ENCODE measurements around the gene TCF7L2. TPM values are rescaled to one million over a fixed set of nuclear protein-coding genes. Genes with fewer than 3 reads are reported as not detected.

Gene TCF7L2
- total RNA-seq, 1 donor from 2014 or later: 109 TPM

DNA sequence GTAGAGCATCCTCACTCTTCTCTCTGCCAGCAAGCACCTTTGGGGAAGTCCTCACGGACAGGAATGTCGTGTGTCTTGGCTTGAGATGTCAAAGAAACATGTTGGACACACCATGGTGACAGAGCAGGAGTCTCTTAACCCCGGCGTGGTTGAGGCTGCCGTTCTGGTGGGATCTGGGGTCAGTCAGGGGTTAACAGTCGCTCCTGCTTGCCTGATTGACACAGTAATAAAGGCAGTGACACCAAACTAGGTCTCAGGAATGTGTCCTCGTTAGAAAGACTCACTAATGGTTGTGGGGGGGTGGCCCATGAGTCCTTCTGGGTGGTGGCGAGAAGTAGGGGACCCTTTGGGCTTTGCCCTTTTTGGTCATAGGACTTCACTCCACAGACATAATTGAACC is 69.0 kb downstream of the TCF7L2 start:
- no peaks in the 10 kb centered on the region for H3K9me3 Mint-ChIP-seq (ENCODE audit: low read depth)
- DNase-seq (ENCODE audit: low spot score, unreplicated experiment): no peak
- H3K36me3 Mint-ChIP-seq (ENCODE audit: insufficient read depth): peaks cover 2% of the 10 kb centered on the region
- TF ChIP-seq, protein P1, sequence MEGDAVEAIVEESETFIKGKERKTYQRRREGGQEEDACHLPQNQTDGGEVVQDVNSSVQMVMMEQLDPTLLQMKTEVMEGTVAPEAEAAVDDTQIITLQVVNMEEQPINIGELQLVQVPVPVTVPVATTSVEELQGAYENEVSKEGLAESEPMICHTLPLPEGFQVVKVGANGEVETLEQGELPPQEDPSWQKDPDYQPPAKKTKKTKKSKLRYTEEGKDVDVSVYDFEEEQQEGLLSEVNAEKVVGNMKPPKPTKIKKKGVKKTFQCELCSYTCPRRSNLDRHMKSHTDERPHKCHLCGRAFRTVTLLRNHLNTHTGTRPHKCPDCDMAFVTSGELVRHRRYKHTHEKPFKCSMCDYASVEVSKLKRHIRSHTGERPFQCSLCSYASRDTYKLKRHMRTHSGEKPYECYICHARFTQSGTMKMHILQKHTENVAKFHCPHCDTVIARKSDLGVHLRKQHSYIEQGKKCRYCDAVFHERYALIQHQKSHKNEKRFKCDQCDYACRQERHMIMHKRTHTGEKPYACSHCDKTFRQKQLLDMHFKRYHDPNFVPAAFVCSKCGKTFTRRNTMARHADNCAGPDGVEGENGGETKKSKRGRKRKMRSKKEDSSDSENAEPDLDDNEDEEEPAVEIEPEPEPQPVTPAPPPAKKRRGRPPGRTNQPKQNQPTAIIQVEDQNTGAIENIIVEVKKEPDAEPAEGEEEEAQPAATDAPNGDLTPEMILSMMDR (IDR thresholded peaks at IDR 0.05; ENCODE audit: unreplicated experiment): no peak
- H3K27me3 Mint-ChIP-seq: no peaks in the 10 kb centered on the region
- peak overlapping the region; percentile 14 for H3K4me3 Mint-ChIP-seq (ENCODE audit: low read depth)
- H3K27ac Mint-ChIP-seq: peak overlapping the region; percentile 96
- peaks cover 60% of the 10 kb centered on the region for H3K4me1 Mint-ChIP-seq (ENCODE audit: low read depth)

- Mint-ChIP-seq H3K27ac (peak overlapping the region; percentile 96), H3K9me3 (ENCODE audit: low read depth) (no peaks in the 10 kb centered on the region), H3K36me3 (ENCODE audit: insufficient read depth) (peaks cover 2% of the 10 kb centered on the region), H3K27me3 (no peaks in the 10 kb centered on the region), H3K4me3 (ENCODE audit: low read depth) (peak overlapping the region; percentile 17), H3K4me1 (ENCODE audit: low read depth) (peaks cover 60% of the 10 kb centered on the region)
- DNase-seq (ENCODE audit: low spot score, unreplicated experiment): no peak
- TF ChIP-seq, protein P1 (IDR thresholded peaks at IDR 0.05; ENCODE audit: unreplicated experiment): no peak
Measured at GRCh38 chr10:113019692-113020474, 69.8 kb downstream of the TCF7L2 start.

GRCh38 chr10:113020475-113020753 is 70.4 kb downstream of the TCF7L2 start:
- Mint-ChIP-seq H3K4me1 (ENCODE audit: low read depth) (peaks cover 60% of the 10 kb centered on the region), H3K4me3 (ENCODE audit: low read depth) (no peak overlapping the region), H3K36me3 (ENCODE audit: insufficient read depth) (peaks cover 2% of the 10 kb centered on the region), H3K27ac (peak overlapping the region; percentile 96), H3K27me3 (no peaks in the 10 kb centered on the region), H3K9me3 (ENCODE audit: low read depth) (no peaks in the 10 kb centered on the region)
- DNase-seq (ENCODE audit: low spot score, unreplicated experiment): no peak
- TF ChIP-seq, protein P1 (IDR thresholded peaks at IDR 0.05; ENCODE audit: unreplicated experiment): no peak

DNA sequence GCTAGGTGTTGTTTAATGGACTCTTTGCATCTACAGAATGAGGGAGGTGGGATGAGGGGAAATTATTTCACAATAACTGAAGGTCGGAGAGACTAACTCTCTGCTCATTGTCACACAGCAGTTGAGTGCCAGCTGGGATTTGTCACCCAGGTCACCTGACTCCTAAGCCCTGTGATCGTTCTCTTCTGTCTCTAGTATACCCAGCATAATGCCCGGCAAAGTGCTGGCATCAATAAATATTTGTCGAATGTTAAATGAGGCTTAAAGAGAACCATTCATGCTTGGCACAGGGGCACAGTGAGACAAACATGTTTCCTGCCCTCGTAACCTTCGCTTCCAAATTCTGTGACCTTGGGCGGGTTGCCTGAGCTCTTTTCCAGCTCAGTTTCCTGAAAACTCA is 70.8 kb downstream of the TCF7L2 start:
- Mint-ChIP-seq H3K4me3 (ENCODE audit: low read depth) (no peak overlapping the region), H3K4me1 (ENCODE audit: low read depth) (peaks cover 59% of the 10 kb centered on the region), H3K9me3 (ENCODE audit: low read depth) (no peaks in the 10 kb centered on the region), H3K27ac (peak overlapping the region; percentile 96), H3K36me3 (ENCODE audit: insufficient read depth) (peaks cover 2% of the 10 kb centered on the region), H3K27me3 (no peaks in the 10 kb centered on the region)
- TF ChIP-seq, protein P1 (IDR thresholded peaks at IDR 0.05; ENCODE audit: unreplicated experiment): no peak
- DNase-seq (ENCODE audit: low spot score, unreplicated experiment): no peak

DNA sequence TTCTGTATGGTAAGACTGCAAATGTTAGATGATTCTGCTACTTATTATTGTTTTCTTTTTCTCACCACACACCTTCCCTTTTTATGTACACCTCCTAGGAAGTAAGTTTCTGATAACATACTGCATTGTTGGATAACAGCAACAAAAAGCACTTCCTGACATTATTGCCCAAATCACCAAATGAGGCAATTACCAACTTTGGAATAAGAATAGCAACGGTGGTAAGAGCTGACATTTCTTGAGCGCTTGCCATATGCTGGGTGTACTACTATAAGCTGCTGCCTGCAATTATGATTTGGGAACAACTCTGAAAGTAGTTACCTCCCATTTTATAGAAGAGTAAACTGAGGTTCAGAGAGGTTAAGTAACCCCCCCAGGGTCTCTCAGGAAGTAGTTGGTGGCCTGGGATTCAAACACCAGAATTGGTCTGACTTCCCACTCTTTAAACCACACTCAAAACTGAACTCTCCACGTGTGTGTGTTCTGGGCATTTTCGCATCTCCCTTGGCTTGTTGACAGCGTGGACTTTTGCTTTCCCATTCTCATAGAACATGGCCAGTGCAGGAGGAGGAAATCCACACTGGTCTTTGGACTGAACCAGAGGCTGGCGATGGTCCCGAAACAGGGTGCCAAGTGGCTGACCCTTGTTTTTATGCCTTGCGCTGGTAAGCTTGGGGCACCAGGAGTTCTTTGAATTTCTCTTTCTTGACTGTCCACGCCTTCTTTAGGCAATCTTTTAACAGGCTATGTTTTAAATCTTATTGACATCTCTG is 71.4 kb downstream of the TCF7L2 start:
- H3K27me3 Mint-ChIP-seq: no peaks in the 10 kb centered on the region
- peak overlapping the region; percentile 86 for H3K27ac Mint-ChIP-seq

More for the DNA sequence above, 71.4 kb downstream of the TCF7L2 start:
- DNase-seq (ENCODE audit: low spot score, unreplicated experiment): no peak
- Mint-ChIP-seq H3K4me1 (ENCODE audit: low read depth) (peaks cover 56% of the 10 kb centered on the region), H3K9me3 (ENCODE audit: low read depth) (no peaks in the 10 kb centered on the region), H3K36me3 (ENCODE audit: insufficient read depth) (peaks cover 3% of the 10 kb centered on the region), H3K4me3 (ENCODE audit: low read depth) (no peak overlapping the region)
- TF ChIP-seq, protein P1 (IDR thresholded peaks at IDR 0.05; ENCODE audit: unreplicated experiment): no peak
